NB4 (cell line): ENCODE results near the gene SLC4A3.

Source experiments
- DNase-seq: peaks from one replicate; pipeline ENCODE4 v3.0.0; 2010; ENCODE audit warnings: low read depth
- H3K4me3 ChIP-seq: one replicate; pipeline ENCODE4 v1.5.1; 2011; ENCODE audit warnings: mild to moderate bottlenecking, low read depth, low read length, moderate library complexity
- CTCF ChIP-seq: IDR thresholded peaks from one replicate; pipeline ENCODE4 v1.5.1; 2012; ENCODE audit warnings: low read depth, low read length
- MAX ChIP-seq: IDR thresholded peaks from 2 replicates; pipeline ENCODE4 v1.6.1; 2011; ENCODE audit warnings: low read depth, low read length
- MYC ChIP-seq: IDR thresholded peaks from 2 replicates; pipeline ENCODE4 v1.6.1; 2011; ENCODE audit warnings: low read depth, low read length
- POLR2A ChIP-seq: IDR thresholded peaks from 2 replicates; pipeline ENCODE4 v1.6.1; 2011; ENCODE audit warnings: mild to moderate bottlenecking; ENCODE audit not compliant: insufficient read length; ENCODE audit errors: extremely low read depth

Gene SLC4A3

GRCh38 chr2:219687882-219688559 is 60.6 kb downstream of the SLC4A3 start:
- no peak overlapping the region for H3K4me3 ChIP-seq
- TF ChIP-seq MYC, result no peak
- no peak for TF ChIP-seq POLR2A
- no peak for TF ChIP-seq CTCF
- no peak for TF ChIP-seq MAX
- no peak for DNase-seq

GRCh38 chr2:219688560-219689445 is 61.4 kb downstream of the SLC4A3 start:
- DNase-seq, result no peak
- no peak overlapping the region for H3K4me3 ChIP-seq
- TF ChIP-seq POLR2A, result no peak

GRCh38 chr2:219689676-219690628 is 62.5 kb downstream of the SLC4A3 start:
- TF ChIP-seq CTCF (peak; percentile 16), POLR2A (no peak)
- peak; percentile 74 for DNase-seq
- no peak overlapping the region for H3K4me3 ChIP-seq

- TF ChIP-seq POLR2A, result no peak
- no peak for TF ChIP-seq MYC
- no peak for TF ChIP-seq CTCF
- TF ChIP-seq MAX, result no peak
- DNase-seq, result no peak
These were observed 64.1 kb downstream of the SLC4A3 start for GRCh38 chr2:219691571-219691970.

More at GRCh38 chr2:219691571-219691970, 64.1 kb downstream of the SLC4A3 start:
- no peak overlapping the region for H3K4me3 ChIP-seq
